GM19099 (cell line): ENCODE results near the gene PDZD8.

Experiments used
- POLR2A ChIP-seq: IDR thresholded peaks from 3 replicates; pipeline ENCODE4 v1.6.1; 2011; ENCODE audit warnings: low read depth; ENCODE audit not compliant: insufficient read length; ENCODE audit errors: extremely low read depth

PDZD8 gene

DNA sequence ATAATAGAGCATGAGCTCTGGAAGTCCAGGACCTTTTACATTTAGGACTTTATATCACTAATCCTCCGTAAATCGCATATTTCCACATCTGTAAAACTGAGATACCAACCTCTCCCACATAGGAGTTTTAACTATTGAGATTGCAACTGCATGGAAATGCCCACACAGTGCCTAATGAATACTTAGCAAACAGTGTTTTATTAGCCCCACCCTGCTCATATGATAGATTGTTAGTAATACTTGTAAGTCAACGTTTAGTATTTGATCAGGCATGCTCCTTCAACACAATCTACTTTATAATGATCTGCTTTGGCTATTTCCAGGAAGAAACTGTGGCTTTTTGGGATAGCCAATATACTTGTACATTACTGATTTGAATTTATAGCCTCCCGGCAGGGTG, 8.5 kb downstream of the PDZD8 start:
- TF ChIP-seq POLR2A: no peak

DNA sequence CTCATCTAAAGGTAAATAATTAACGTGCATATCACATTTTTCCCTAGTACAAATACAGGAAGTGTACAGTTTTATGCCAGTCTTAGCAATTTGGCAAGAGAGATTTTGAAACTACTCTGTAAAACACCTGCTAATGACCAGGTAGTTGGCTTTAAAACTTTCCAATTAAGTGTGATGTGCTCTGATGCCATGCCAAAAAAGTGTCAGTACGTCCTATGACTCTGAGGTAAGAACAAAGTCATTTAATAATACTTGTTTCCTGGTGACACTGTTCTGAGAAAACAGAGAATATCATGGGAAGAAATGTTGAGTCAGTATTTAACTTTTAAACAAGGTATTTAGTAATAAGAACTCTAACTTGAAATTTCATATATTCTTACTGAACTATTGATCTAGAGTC, 9.6 kb downstream of the PDZD8 start:
- no peak for TF ChIP-seq POLR2A

- TF ChIP-seq POLR2A: no peak
Measured at GRCh38 chr10:117364110-117364960, 10.9 kb downstream of the PDZD8 start.

DNA sequence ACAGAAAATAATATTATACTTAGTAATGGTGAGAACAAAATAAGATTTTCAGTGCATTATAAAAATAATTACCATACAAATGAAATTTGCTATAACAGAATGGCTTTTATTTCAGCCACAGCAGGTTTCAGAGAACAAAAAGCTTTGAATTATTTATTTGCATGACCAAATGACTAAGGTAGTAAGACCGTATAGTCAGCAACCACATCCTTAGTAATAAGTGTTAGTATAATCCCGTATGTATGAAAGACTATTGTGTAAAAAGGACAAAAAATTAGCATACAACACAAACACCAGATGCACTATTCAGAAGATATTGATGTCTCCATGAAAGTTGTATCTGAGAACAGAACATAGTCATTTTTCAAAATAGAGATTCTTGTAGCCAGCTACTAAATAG, 12.2 kb downstream of the PDZD8 start:
- no peak for TF ChIP-seq POLR2A

- no peak for TF ChIP-seq POLR2A
Measured at GRCh38 chr10:117362313-117362712, 12.9 kb downstream of the PDZD8 start.

- TF ChIP-seq POLR2A: no peak
Measured at GRCh38 chr10:117360994-117361667, 14.1 kb downstream of the PDZD8 start.

GRCh38 chr10:117360016-117360415, 15.2 kb downstream of the PDZD8 start:
- TF ChIP-seq POLR2A: no peak

GRCh38 chr10:117355072-117355471, 20.2 kb downstream of the PDZD8 start:
- TF ChIP-seq POLR2A: no peak

DNA sequence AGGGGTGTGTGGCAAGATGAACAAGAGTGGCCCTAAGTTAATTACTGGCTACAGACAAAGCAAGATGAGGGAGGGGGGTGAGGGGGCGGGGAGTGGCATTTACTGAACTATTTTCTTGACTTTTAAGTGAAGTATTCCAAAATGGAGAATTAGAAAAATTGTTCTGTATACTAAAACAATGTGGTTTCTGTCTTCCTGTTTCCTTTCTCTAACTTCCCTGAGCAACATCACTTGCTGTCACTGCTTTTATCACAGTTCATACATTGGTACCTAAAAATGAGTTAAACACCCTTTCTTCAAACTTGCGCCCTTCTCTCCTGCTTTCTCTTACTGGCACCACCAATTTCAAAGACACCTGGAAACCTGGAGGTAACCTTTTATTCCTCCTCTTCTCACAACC, 21.6 kb downstream of the PDZD8 start:
- TF ChIP-seq POLR2A: no peak

GRCh38 chr10:117352724-117353123, 22.5 kb downstream of the PDZD8 start:
- no peak for TF ChIP-seq POLR2A

DNA sequence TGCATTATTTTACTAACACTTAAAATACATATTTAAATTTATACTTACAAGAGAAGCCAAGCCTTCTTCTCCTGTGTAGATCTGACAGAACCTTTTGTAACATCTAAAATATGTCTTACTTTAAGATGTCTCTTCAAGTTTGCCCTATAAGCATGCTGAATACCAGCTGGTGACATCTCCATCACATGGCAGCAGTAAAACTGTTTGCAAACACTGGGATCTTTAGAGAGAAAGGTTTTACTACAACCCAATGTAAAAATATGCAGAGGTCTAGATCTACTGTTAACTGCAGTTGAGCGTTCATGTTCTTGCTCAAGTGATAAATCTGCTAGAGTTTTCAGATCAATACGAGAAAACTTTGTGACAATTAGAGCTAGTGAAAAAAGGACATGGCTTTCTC, 23.2 kb downstream of the PDZD8 start:
- TF ChIP-seq POLR2A: no peak

- no peak for TF ChIP-seq POLR2A
Measured at GRCh38 chr10:117351558-117351957, 23.7 kb downstream of the PDZD8 start.

DNA sequence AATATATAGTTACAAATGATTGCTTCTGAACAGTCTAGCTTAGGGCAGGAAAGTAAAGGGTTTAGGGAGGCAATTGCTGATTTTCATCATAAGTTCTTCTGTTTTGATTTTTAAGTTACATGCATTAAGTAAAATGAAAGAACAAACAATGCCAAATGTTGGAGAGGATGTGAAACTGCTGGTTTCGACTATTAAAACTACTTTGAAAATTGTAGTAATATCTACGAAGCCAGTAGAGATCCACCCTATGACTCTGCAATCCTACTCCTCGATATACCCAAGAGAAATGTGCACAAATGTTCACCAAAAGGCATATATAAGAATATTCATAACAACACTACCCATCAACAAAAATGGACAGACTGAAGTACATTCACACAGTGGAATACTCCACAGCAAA, 24.3 kb downstream of the PDZD8 start:
- TF ChIP-seq POLR2A: no peak

DNA sequence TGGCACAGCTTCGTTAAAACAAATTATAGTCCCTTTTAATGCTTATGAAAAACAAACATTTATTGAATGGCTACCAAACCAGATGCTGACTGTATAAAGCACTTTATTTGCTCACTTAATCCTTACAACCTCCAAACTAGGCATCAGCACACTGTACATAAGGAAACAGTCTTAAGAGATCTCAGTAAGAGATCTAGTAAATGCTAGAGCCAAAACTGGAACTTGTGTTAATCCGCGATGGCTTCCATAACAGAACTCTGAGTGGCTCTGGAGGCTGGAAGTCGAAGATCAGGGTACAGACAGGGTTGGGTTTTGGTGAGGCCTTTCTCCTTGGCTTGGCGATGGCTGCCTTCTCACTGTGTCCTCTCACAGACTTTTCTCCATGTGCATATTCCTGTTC, 27.0 kb downstream of the PDZD8 start:
- TF ChIP-seq POLR2A: no peak

- TF ChIP-seq POLR2A: no peak
Measured at GRCh38 chr10:117346574-117346973, 28.7 kb downstream of the PDZD8 start.

GRCh38 chr10:117345143-117345542, 30.1 kb downstream of the PDZD8 start:
- TF ChIP-seq POLR2A: no peak
